ENCODE results near the gene HLA-DQB2. TPM values are rescaled to one million over a fixed set of nuclear protein-coding genes. Genes with fewer than 3 reads are reported as not detected.

Gene HLA-DQB2
- polyA plus RNA-seq, 1 donor (not counting 4 experiments of a cell fraction or from before 2014, with no cell fraction given): not detected

DNA sequence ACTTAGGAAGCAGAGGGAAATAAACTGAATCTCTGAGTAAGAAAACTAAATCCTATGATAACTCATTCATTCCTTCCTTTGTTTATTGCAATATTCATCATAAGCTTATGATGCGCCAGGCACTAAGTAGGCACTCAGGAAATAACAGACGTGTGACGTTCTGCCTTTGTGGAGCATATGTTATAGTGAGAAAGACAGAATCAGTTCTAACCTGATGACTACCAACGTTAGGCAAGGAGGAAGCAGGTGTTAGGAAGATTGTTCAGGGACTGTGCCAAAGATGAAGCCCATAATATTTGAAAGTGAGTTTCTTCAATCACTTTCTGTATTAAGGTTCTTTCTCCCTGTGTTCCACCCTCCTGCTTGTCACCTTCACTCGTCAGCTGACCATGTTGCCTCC lies 18.6 kb downstream of the HLA-DQB2 start:
- Histone ChIP-seq H3K27ac (ENCODE audit: control insufficient read depth, insufficient read depth, low read length) (no peak overlapping the region), H3K9me1 (ENCODE audit: control insufficient read depth, extremely low read depth, insufficient read depth, low read length) (no peaks in the 10 kb centered on the region), H3K4me3 (ENCODE audit: control insufficient read depth in 2 of 3, extremely low read depth in 1 of 3, insufficient read depth in 2 of 3, low read depth in 1 of 3, low read length in 3 of 3) (no peak overlapping the region), H3K36me3 (ENCODE audit: control insufficient read depth in 2 of 2, extremely low read depth in 1 of 2, insufficient read depth in 2 of 2, low read length in 2 of 2) (no peaks in the 10 kb centered on the region), H4K20me1 (ENCODE audit: control insufficient read depth, extremely low read depth, insufficient read depth, low read length) (no peaks in the 10 kb centered on the region), H3K79me2 (ENCODE audit: control insufficient read depth, insufficient read depth, low read length) (no peaks in the 10 kb centered on the region), H3K27me3 (ENCODE audit: control insufficient read depth, extremely low read depth, insufficient read depth, low read length) (no peaks in the 10 kb centered on the region), H3K4me2 (ENCODE audit: control insufficient read depth, extremely low read depth, insufficient read depth, low read depth, low read length) (no peak overlapping the region), H2AFZ (ENCODE audit: control insufficient read depth, low read length) (no peak overlapping the region), H3K9me3 (ENCODE audit: control insufficient read depth, low read depth, low read length) (no peaks in the 10 kb centered on the region), H3K9ac (ENCODE audit: control insufficient read depth, extremely low read depth, insufficient read depth, low read length) (no peak overlapping the region), H3K4me1 (ENCODE audit: control insufficient read depth, extremely low read depth, insufficient read depth, low read length) (no peaks in the 10 kb centered on the region)
- FAIRE-seq (no peak), DNase-seq (ENCODE audit: low read depth, low spot score) (no peak)
- dilution Hi-C loops (cut with MboI; ENCODE audit: extremely low pct_ligation_motif_present, low sequenced_read_pairs): no loop called here
- TF ChIP-seq EZH2 (IDR thresholded peaks at IDR 0.05; ENCODE audit: low read length): no peak
- TF ChIP-seq, protein P1, sequence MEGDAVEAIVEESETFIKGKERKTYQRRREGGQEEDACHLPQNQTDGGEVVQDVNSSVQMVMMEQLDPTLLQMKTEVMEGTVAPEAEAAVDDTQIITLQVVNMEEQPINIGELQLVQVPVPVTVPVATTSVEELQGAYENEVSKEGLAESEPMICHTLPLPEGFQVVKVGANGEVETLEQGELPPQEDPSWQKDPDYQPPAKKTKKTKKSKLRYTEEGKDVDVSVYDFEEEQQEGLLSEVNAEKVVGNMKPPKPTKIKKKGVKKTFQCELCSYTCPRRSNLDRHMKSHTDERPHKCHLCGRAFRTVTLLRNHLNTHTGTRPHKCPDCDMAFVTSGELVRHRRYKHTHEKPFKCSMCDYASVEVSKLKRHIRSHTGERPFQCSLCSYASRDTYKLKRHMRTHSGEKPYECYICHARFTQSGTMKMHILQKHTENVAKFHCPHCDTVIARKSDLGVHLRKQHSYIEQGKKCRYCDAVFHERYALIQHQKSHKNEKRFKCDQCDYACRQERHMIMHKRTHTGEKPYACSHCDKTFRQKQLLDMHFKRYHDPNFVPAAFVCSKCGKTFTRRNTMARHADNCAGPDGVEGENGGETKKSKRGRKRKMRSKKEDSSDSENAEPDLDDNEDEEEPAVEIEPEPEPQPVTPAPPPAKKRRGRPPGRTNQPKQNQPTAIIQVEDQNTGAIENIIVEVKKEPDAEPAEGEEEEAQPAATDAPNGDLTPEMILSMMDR (optimal IDR thresholded peaks at IDR 0.05 in 1 of 3, IDR thresholded peaks at IDR 0.05 in 1 of 3, conservative IDR thresholded peaks at IDR 0.05 in 1 of 3; ENCODE audit: extremely low read depth in 1 of 3, insufficient read depth in 2 of 3, low read length in 3 of 3): no peak

DNA sequence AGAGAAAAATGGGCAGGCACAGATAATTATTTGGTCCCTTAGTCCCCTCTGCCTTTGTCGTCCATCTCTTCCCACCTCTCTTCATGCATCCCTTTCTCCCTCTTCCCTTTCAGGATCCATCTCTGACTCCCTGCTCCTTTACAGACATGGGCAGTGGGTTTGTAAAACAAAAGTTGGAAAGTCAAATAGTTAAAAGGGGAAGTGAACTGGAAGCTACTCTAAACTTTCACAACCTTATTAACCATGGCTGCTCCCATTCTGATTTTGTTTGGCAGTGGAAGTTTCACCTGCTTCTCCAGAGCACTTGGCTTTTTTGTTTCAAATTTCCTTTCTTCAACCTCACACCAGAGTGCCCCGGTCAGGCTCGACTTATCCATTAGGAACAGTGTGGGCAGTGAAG lies 21.0 kb downstream of the HLA-DQB2 start:
- no peaks in the 10 kb centered on the region for H3K4me1 ChIP-seq (ENCODE audit: control insufficient read depth, extremely low read depth, insufficient read depth, low read length)
- no peak overlapping the region for H3K9ac ChIP-seq (ENCODE audit: control insufficient read depth, extremely low read depth, insufficient read depth, low read length)
- peaks cover 3% of the 10 kb centered on the region for H3K27me3 ChIP-seq (ENCODE audit: control insufficient read depth, extremely low read depth, insufficient read depth, low read length)
- DNase-seq (ENCODE audit: low read depth, low spot score) (no peak), FAIRE-seq (no peak)
- no peaks in the 10 kb centered on the region for H3K9me3 ChIP-seq (ENCODE audit: control insufficient read depth, low read depth, low read length)
- no peak overlapping the region for H2AFZ ChIP-seq (ENCODE audit: control insufficient read depth, low read length)
- no peak overlapping the region for H3K27ac ChIP-seq (ENCODE audit: control insufficient read depth, insufficient read depth, low read length)
- no peaks in the 10 kb centered on the region for H3K36me3 ChIP-seq (ENCODE audit: control insufficient read depth in 2 of 2, extremely low read depth in 1 of 2, insufficient read depth in 2 of 2, low read length in 2 of 2)
- no peak overlapping the region for H3K4me3 ChIP-seq (ENCODE audit: control insufficient read depth in 2 of 3, extremely low read depth in 1 of 3, insufficient read depth in 2 of 3, low read depth in 1 of 3, low read length in 3 of 3)
- dilution Hi-C loops (cut with MboI; ENCODE audit: extremely low pct_ligation_motif_present, low sequenced_read_pairs): no loop called here
- H4K20me1 ChIP-seq (ENCODE audit: control insufficient read depth, extremely low read depth, insufficient read depth, low read length): no peaks in the 10 kb centered on the region
- H3K79me2 ChIP-seq (ENCODE audit: control insufficient read depth, insufficient read depth, low read length): no peaks in the 10 kb centered on the region
- no peaks in the 10 kb centered on the region for H3K9me1 ChIP-seq (ENCODE audit: control insufficient read depth, extremely low read depth, insufficient read depth, low read length)
- TF ChIP-seq EZH2 (IDR thresholded peaks at IDR 0.05; ENCODE audit: low read length): no peak
- TF ChIP-seq, protein P1 (optimal IDR thresholded peaks at IDR 0.05 in 1 of 3, IDR thresholded peaks at IDR 0.05 in 1 of 3, conservative IDR thresholded peaks at IDR 0.05 in 1 of 3; ENCODE audit: extremely low read depth in 1 of 3, insufficient read depth in 2 of 3, low read length in 3 of 3): no peak
- H3K4me2 ChIP-seq (ENCODE audit: control insufficient read depth, extremely low read depth, insufficient read depth, low read depth, low read length): no peak overlapping the region
